Colonic mucosa (tissue), 4 donors: Measurements from ENCODE around the gene ELAPOR1. TPM values are rescaled to one million over a fixed set of nuclear protein-coding genes. Genes with fewer than 3 reads are reported as not detected.

ENCODE experiments used
- DNase-seq: peaks from one replicate; pipeline ENCODE4 v3.0.0-alpha.2; 2020
- H3K27ac ChIP-seq: fragments of 200-600 bp; one replicate; pipeline ENCODE4 v1.8.0; 2021
- H3K27me3 ChIP-seq: fragments of 200-600 bp; one replicate; pipeline ENCODE4 v1.8.0; 2021
- H3K36me3 ChIP-seq: fragments of 200-600 bp; one replicate; pipeline ENCODE4 v1.8.0; 2021
- H3K4me1 ChIP-seq: fragments of 200-600 bp; one replicate; pipeline ENCODE4 v1.8.0; 2021; ENCODE audit warnings: mild to moderate bottlenecking
- H3K4me3 ChIP-seq: fragments of 200-600 bp; one replicate; pipeline ENCODE4 v1.8.0; 2021
- H3K9ac ChIP-seq, 2 donors: one replicate each; pipeline ENCODE4 v1.7.0; 2013; ENCODE audit warnings: control low read depth in 2 of 2, low read depth in 2 of 2, low read length in 2 of 2
- H3K9me3 ChIP-seq: fragments of 200-600 bp; one replicate; pipeline ENCODE4 v1.8.0; 2021
- intact Hi-C: fragments of 100-400 bp; cut with DNase I; formaldehyde crosslinking; loops from one replicate; pipeline ENCODE4 v1.14.1; 2022
- total RNA-seq, 2 donors: library from RNA; stranded (reverse); fragmentation: NEBNext Ultra II Directional in 1 of 2; extraction: Animal tissue kit (Norgen Biotek cat#: 25700) in 1 of 2; gene quantifications; one replicate each; pipeline ENCODE4 v1.2.1, GENCODE V29; 2021
- TF ChIP-seq, protein P1 (sequence below): fragments of 200-600 bp; IDR thresholded peaks from one replicate; pipeline ENCODE4 v1.8.0; 2022; ENCODE audit warnings: antibody characterized with exemption, mild to moderate bottlenecking
- donor health status: healthy.
- donor health status: DM: no; HTN: no; CAD: no.
- donor health status: DM: no; HTN: no; CAD: no.

The ELAPOR1 gene
- total RNA-seq, 2 donors from 2014 or later = 110 to 163 TPM

DNA sequence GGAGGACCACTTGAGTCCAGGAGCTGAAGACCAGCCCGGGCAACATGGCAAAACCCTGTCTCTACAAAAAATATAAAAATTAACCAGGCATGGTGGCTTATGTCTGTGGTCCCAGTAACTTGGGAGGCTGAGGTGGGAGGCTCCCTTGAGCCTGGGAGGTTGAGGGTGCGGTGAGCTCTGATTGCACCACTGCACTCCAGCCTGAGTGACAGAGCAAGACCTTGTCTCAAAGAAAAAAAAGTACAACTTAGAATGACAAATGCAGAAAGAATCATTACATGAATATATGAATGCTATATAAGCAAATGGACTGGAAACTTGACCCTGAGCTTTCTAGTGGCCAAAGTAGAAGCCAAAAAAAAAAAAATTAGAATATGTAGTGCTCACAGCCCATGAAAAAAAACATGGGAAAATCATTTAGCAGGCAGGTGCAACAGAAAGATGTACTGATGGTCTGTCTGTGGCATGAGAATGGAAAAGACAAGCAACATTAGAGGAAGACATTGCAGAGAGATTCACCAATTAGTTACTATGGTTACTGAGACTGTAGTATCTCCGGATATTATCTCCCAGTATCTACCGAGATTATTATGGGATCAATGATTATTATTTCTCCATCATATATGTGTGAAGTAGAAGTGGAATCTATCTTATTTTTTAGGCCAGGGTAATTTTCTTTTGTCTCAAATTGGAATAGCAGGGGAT is 19.2 kb downstream of the ELAPOR1 start:
- H3K27ac ChIP-seq = peak overlapping the region; percentile 84
- peaks cover 7% of the 10 kb centered on the region for H3K4me1 ChIP-seq

DNA sequence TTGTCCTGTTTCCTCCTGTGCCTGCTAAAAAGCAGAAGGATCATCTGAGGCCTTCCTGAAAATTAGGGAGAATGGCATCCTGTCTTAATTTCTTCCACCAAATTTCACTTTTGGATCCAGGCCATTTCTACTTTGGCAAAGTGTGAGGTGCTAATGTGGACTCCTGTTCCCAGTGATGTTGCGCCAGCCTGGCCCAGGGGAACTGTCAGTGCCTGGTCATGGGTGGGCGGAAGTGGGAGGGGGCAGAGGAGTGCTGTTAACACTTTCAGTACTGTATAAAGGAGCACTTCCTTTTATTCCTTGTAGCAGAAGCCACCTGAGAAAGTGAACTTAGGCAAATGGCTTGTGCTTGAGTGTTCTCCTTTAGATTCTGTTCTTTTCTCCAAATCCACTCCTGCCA is 19.9 kb downstream of the ELAPOR1 start:
- Histone ChIP-seq H3K9ac (peak overlapping the region in 1 of 2 donors; percentile 75), H3K9me3 (no peaks in the 10 kb centered on the region), H3K4me1 (peaks cover 7% of the 10 kb centered on the region), H3K36me3 (no peaks in the 10 kb centered on the region), H3K27me3 (no peaks in the 10 kb centered on the region), H3K4me3 (no peak overlapping the region), H3K27ac (peak overlapping the region; percentile 84)
- intact Hi-C loops = no loop called here
- peak; percentile 62 for DNase-seq
- TF ChIP-seq, protein P1, sequence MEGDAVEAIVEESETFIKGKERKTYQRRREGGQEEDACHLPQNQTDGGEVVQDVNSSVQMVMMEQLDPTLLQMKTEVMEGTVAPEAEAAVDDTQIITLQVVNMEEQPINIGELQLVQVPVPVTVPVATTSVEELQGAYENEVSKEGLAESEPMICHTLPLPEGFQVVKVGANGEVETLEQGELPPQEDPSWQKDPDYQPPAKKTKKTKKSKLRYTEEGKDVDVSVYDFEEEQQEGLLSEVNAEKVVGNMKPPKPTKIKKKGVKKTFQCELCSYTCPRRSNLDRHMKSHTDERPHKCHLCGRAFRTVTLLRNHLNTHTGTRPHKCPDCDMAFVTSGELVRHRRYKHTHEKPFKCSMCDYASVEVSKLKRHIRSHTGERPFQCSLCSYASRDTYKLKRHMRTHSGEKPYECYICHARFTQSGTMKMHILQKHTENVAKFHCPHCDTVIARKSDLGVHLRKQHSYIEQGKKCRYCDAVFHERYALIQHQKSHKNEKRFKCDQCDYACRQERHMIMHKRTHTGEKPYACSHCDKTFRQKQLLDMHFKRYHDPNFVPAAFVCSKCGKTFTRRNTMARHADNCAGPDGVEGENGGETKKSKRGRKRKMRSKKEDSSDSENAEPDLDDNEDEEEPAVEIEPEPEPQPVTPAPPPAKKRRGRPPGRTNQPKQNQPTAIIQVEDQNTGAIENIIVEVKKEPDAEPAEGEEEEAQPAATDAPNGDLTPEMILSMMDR = no peak

More for the DNA sequence above, 19.2 kb downstream of the ELAPOR1 start:
- no peaks in the 10 kb centered on the region for H3K36me3 ChIP-seq
- no peak for DNase-seq
- TF ChIP-seq, protein P1 = no peak
- intact Hi-C loops = no loop called here
- H3K4me3 ChIP-seq = no peak overlapping the region
- H3K9me3 ChIP-seq = no peaks in the 10 kb centered on the region
- H3K9ac ChIP-seq = peak overlapping the region in 1 of 2 donors; percentile 16
- no peaks in the 10 kb centered on the region for H3K27me3 ChIP-seq

DNA sequence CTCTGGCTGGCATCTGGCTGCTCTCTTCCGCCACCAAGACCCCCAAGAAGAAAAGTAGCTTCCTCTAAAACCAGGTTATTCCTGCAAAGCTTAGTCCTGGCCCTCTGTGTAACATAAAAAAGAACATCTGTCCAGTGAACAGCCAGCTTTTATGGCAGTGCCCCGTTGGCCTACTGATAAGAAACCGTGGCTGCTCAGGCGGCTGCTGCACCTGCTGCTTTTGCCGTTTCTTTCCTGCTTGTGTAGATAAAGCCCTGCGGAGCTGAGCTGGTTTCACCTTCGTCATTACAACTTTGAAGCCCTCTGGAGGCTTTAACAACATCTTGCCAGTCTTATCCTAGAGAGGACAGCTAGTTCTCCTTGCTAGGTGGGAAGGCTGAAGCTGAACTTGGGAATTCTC is 20.5 kb downstream of the ELAPOR1 start:
- Histone ChIP-seq H3K9me3 (no peaks in the 10 kb centered on the region), H3K4me1 (peaks cover 7% of the 10 kb centered on the region), H3K4me3 (no peak overlapping the region), H3K27me3 (no peaks in the 10 kb centered on the region), H3K9ac (peak overlapping the region in 1 of 2 donors; percentile 75), H3K27ac (peak overlapping the region; percentile 84), H3K36me3 (no peaks in the 10 kb centered on the region)
- intact Hi-C loops = no loop called here
- TF ChIP-seq, protein P1 = no peak
- DNase-seq = peak; percentile 84

DNA sequence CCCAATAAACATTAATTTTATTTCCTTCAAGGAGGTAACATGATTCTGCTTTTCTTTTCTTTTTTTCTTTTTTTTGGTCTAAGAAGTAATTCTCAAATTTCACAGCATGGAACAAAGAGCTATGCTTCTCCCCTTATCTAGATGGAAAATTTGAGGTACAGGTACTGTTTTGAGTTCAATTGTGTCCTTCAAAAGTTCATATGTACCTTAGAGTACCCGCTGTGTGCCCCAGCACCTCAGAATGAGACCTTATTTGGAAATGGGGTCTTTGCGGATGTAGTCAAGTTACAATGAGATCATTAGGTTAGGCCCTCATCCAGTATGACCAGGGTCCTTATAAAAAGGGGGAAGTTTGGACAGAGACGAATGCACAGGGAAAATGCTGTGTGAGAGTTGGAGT is 22.0 kb downstream of the ELAPOR1 start:
- intact Hi-C loops = no loop called here
- H3K9me3 ChIP-seq = no peaks in the 10 kb centered on the region
- no peaks in the 10 kb centered on the region for H3K36me3 ChIP-seq
- peak overlapping the region; percentile 84 for H3K27ac ChIP-seq
- TF ChIP-seq, protein P1 = no peak
- H3K9ac ChIP-seq = peak overlapping the region in 1 of 2 donors; percentile 46
- H3K4me3 ChIP-seq = no peak overlapping the region
- peaks cover 7% of the 10 kb centered on the region for H3K4me1 ChIP-seq
- DNase-seq = no peak
- H3K27me3 ChIP-seq = no peaks in the 10 kb centered on the region

DNA sequence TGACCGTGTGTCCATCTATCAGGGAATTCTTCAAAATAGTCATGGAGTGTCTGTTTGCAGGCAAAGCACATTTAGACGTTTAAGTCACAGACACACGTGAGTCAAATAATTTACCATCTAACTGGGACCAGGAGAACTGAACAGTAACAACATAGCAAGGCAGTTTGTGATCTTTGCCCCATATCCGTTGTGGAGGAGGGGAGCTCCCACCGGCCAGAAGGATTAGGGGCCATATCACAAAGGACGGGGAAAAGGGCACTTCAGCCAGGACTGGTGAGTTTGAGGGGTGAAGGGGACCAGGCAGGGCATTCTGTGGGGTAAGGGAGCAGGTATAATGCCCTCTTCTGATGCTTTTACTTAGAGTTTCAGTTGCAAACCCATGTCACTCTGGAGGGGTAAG is 22.9 kb downstream of the ELAPOR1 start:
- TF ChIP-seq, protein P1 = no peak
- Histone ChIP-seq H3K27ac (peak overlapping the region; percentile 84), H3K4me1 (peaks cover 7% of the 10 kb centered on the region), H3K27me3 (no peaks in the 10 kb centered on the region), H3K36me3 (no peaks in the 10 kb centered on the region), H3K9ac (peak overlapping the region in 1 of 2 donors; percentile 46), H3K9me3 (no peaks in the 10 kb centered on the region), H3K4me3 (no peak overlapping the region)
- intact Hi-C loops = no loop called here
- DNase-seq = peak; percentile 67
